Ovary (tissue), 3 donors: ENCODE data around the gene VAC14.

Source experiments
- CTCF ChIP-seq, 3 donors: fragments of 450-650 bp in 2 of 3; fragments of 200-600 bp in 1 of 3; IDR thresholded peaks; one replicate each; pipeline versions ENCODE4 v1.5.1 to v1.8.0; 2016 to 2022; ENCODE audit warnings: antibody characterized with exemption in 3 of 3, mild to moderate bottlenecking in 1 of 3
- EP300 ChIP-seq: sonication (generic); formaldehyde crosslinking; IDR thresholded peaks from one replicate; pipeline ENCODE4 v1.6.1; 2017; ENCODE audit warnings: antibody characterized with exemption
- POLR2A ChIP-seq: fragments of 450-650 bp; IDR thresholded peaks from one replicate; pipeline ENCODE4 v1.6.1; 2017; ENCODE audit warnings: antibody characterized with exemption, mild to moderate bottlenecking, moderate library complexity
- donor health status: DM: no; HTN: no; CAD: no.

GRCh38 chr16:70677499-70678120 is 123.3 kb downstream of the VAC14 start:
- no peak for TF ChIP-seq CTCF (IDR thresholded peaks at IDR 0.05)
- no peak for TF ChIP-seq POLR2A
- no peak for TF ChIP-seq EP300
